Keratinocyte (primary cell): Measurements from ENCODE around the gene MYH9. TPM values are rescaled to one million over a fixed set of nuclear protein-coding genes. Genes with fewer than 3 reads are reported as not detected.

Source experiments
- DNase-seq: peaks from one replicate; pipeline ENCODE4 v3.0.0-alpha.2; 2011; ENCODE audit warnings: low read depth, missing footprints, low spot score
- FAIRE-seq: peaks from 2 replicates; lab custom pipeline; 2011; peaks lifted over from hg19 to GRCh38; lab: Jason Lieb, UNC
- H2AFZ ChIP-seq: 2 replicates; pipeline ENCODE4 v1.6.0; 2012; ENCODE audit warnings: low read length, control low read depth, inconsistent platforms; ENCODE audit not compliant: control insufficient read depth
- H3K27ac ChIP-seq: 2 replicates; pipeline ENCODE4 v1.5.1; 2011; ENCODE audit warnings: low read length; ENCODE audit not compliant: control insufficient read depth, insufficient read depth
- H3K27me3 ChIP-seq: 3 replicates; pipeline ENCODE4 v1.6.0; 2011; ENCODE audit warnings: low read length; ENCODE audit not compliant: control insufficient read depth, insufficient read depth; ENCODE audit errors: extremely low read depth
- H3K36me3 ChIP-seq, 2 experiments: 2 replicates in 1 of 2; 3 replicates in 1 of 2; pipeline ENCODE4 v1.5.1; 2011; ENCODE audit warnings: low read length in 2 of 2, mild to moderate bottlenecking in 1 of 2; ENCODE audit not compliant: control insufficient read depth in 2 of 2, insufficient read depth in 2 of 2; ENCODE audit errors: extremely low read depth in 1 of 2
- H3K4me1 ChIP-seq: 3 replicates; pipeline ENCODE4 v1.5.1; 2011; ENCODE audit warnings: low read length; ENCODE audit not compliant: control insufficient read depth, insufficient read depth; ENCODE audit errors: extremely low read depth
- H3K4me2 ChIP-seq: 3 replicates; pipeline ENCODE4 v1.6.0; 2011; ENCODE audit warnings: low read depth, low read length; ENCODE audit not compliant: control insufficient read depth, insufficient read depth; ENCODE audit errors: extremely low read depth
- H3K4me3 ChIP-seq, 3 experiments: fragments of 200-600 bp in 1 of 3; sonication (generic) in 1 of 3; 2 replicates in 2 of 3; 3 replicates in 1 of 3; pipeline ENCODE4 v1.5.1; 2011 to 2016; ENCODE audit warnings: low read length in 3 of 3, mild to moderate bottlenecking in 3 of 3, control low read depth in 2 of 3, inconsistent platforms in 1 of 3, low read depth in 1 of 3, mixed read lengths in 1 of 3, mixed run types in 1 of 3, moderate library complexity in 1 of 3; ENCODE audit not compliant: control insufficient read depth in 2 of 3, insufficient read depth in 2 of 3; ENCODE audit errors: extremely low read depth in 1 of 3
- H3K79me2 ChIP-seq: 2 replicates; pipeline ENCODE4 v1.6.0; 2012; ENCODE audit warnings: low read length; ENCODE audit not compliant: control insufficient read depth, insufficient read depth
- H3K9ac ChIP-seq: 3 replicates; pipeline ENCODE4 v1.6.0; 2011; ENCODE audit warnings: low read length; ENCODE audit not compliant: control insufficient read depth, insufficient read depth; ENCODE audit errors: extremely low read depth
- H3K9me1 ChIP-seq: 3 replicates; pipeline ENCODE4 v1.6.0; 2011; ENCODE audit warnings: low read length; ENCODE audit not compliant: control insufficient read depth, insufficient read depth; ENCODE audit errors: extremely low read depth
- H3K9me3 ChIP-seq: 2 replicates; pipeline ENCODE4 v1.5.1; 2012; ENCODE audit warnings: low read depth, low read length; ENCODE audit not compliant: control insufficient read depth
- H4K20me1 ChIP-seq: 3 replicates; pipeline ENCODE4 v1.6.0; 2011; ENCODE audit warnings: low read length; ENCODE audit not compliant: control insufficient read depth, insufficient read depth; ENCODE audit errors: extremely low read depth
- EZH2 ChIP-seq: IDR thresholded peaks from one replicate; pipeline ENCODE4 v1.6.1; 2012; ENCODE audit warnings: inconsistent platforms, mild to moderate bottlenecking, low read length, moderate library complexity
- dilution Hi-C: fragments of 300-500 bp; cut with MboI; formaldehyde crosslinking; loops from one replicate; pipeline ENCODE4 v1.7.0; 2020; ENCODE audit warnings: low sequenced_read_pairs; ENCODE audit not compliant: extremely low pct_ligation_motif_present
- polyA plus RNA-seq, 5 experiments: library from polyadenylated mRNA; depleted of rRNA in 3 of 5; stranded (reverse) in 3 of 5; stranded (forward) in 1 of 5; unstranded in 1 of 5; fragments of >200 nt; gene quantifications; 1 replicate in 1 of 5; 2 replicates in 3 of 5; 3 replicates in 1 of 5; pipeline versions ENCODE4 v1.2.1 to v1.2.3, GENCODE V29; 2011 to 2012; ENCODE audit warnings: missing spikeins in 2 of 5, low read depth in 1 of 5, low replicate concordance in 1 of 5
- TF ChIP-seq, protein P1 (sequence below), 3 experiments: IDR thresholded peaks in 1 of 3; conservative IDR thresholded peaks in 1 of 3; optimal IDR thresholded peaks in 1 of 3; 2 replicates in 2 of 3; 3 replicates in 1 of 3; pipeline versions ENCODE3 to v1.5.1; 2011; ENCODE audit warnings: low read length in 3 of 3, mild to moderate bottlenecking in 3 of 3, moderate library complexity in 2 of 3, control low read depth in 1 of 3, inconsistent platforms in 1 of 3; ENCODE audit not compliant: insufficient read depth in 2 of 3; ENCODE audit errors: extremely low read depth in 1 of 3

Gene MYH9
- polyA plus RNA-seq, 1 donor (not counting 4 experiments of a cell fraction or from before 2014, with no cell fraction given) = 351 TPM

GRCh38 chr22:36355362-36355761, 32.4 kb downstream of the MYH9 start:
- peak overlapping the region; percentile 30 for H3K27ac ChIP-seq

DNA sequence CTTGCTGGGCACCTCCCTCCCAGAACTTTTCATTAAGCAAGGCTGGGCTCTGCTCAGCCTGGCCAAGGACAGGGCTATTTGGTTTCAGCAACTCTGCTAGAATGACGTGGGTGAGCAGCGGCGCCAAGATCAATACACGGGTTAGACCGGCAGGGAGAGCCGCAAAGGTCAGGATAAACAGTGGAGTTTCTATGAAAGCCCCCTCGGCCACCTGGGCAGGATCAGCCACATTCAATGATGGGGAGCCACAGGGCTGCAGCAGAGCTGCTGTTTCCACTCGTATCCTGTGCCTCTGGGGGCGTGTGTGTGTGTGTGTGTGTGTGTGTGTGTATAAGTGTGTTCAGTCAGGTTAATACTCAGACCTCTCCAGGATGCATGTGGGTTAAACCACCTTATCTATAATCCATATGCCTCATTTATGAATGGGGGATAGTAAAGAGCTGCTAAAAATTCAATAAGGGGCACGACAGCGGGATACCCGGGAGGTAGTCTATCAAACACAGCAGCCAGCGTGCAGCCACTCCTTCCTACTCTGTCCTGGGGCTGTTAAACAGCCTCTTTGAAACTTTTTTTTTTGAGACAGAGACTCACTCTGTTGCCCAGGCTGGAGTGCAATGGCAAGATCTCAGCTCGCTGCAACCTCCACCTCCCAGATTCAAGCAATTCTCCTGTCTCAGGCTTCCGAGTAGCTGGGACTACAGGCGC, 34.8 kb downstream of the MYH9 start:
- dilution Hi-C loops = no loop called here
- peaks cover 18% of the 10 kb centered on the region for H3K9me1 ChIP-seq
- FAIRE-seq = no peak
- TF ChIP-seq, protein P1, sequence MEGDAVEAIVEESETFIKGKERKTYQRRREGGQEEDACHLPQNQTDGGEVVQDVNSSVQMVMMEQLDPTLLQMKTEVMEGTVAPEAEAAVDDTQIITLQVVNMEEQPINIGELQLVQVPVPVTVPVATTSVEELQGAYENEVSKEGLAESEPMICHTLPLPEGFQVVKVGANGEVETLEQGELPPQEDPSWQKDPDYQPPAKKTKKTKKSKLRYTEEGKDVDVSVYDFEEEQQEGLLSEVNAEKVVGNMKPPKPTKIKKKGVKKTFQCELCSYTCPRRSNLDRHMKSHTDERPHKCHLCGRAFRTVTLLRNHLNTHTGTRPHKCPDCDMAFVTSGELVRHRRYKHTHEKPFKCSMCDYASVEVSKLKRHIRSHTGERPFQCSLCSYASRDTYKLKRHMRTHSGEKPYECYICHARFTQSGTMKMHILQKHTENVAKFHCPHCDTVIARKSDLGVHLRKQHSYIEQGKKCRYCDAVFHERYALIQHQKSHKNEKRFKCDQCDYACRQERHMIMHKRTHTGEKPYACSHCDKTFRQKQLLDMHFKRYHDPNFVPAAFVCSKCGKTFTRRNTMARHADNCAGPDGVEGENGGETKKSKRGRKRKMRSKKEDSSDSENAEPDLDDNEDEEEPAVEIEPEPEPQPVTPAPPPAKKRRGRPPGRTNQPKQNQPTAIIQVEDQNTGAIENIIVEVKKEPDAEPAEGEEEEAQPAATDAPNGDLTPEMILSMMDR (optimal IDR thresholded peaks at IDR 0.05 in 1 of 3, IDR thresholded peaks at IDR 0.05 in 1 of 3, conservative IDR thresholded peaks at IDR 0.05 in 1 of 3; ENCODE audit: extremely low read depth in 1 of 3, insufficient read depth in 2 of 3, low read length in 3 of 3) = no peak
- TF ChIP-seq EZH2 = no peak
- no peaks in the 10 kb centered on the region for H3K9me3 ChIP-seq
- peaks cover 84% of the 10 kb centered on the region for H4K20me1 ChIP-seq
- H3K27me3 ChIP-seq = no peaks in the 10 kb centered on the region
- H3K36me3 ChIP-seq = peaks cover 24 to 56% of the 10 kb centered on the region in 2 experiments
- peak overlapping the region; percentile 49 for H3K9ac ChIP-seq
- H3K4me1 ChIP-seq = peaks cover 63% of the 10 kb centered on the region
- peaks cover 98% of the 10 kb centered on the region for H3K79me2 ChIP-seq
- peak overlapping the region; percentile 69 for H3K27ac ChIP-seq
- no peak for DNase-seq
- H3K4me2 ChIP-seq = peak overlapping the region; percentile 50
- no peak overlapping the region for H2AFZ ChIP-seq
- H3K4me3 ChIP-seq = peak overlapping the region in 1 of 3 experiments; percentile 34

More at GRCh38 chr22:36355362-36355761, 32.4 kb downstream of the MYH9 start:
- H3K9ac ChIP-seq = no peak overlapping the region
- H3K9me1 ChIP-seq = peaks cover 21% of the 10 kb centered on the region
- H3K4me1 ChIP-seq = peaks cover 84% of the 10 kb centered on the region
- H4K20me1 ChIP-seq = peaks cover 91% of the 10 kb centered on the region
- H3K36me3 ChIP-seq = peaks cover 18 to 47% of the 10 kb centered on the region in 2 experiments
- dilution Hi-C loops = no loop called here
- peak overlapping the region; percentile 31 for H3K4me2 ChIP-seq
- no peak for TF ChIP-seq EZH2
- TF ChIP-seq, protein P1 (optimal IDR thresholded peaks at IDR 0.05 in 1 of 3, IDR thresholded peaks at IDR 0.05 in 1 of 3, conservative IDR thresholded peaks at IDR 0.05 in 1 of 3; ENCODE audit: extremely low read depth in 1 of 3, insufficient read depth in 2 of 3, low read length in 3 of 3) = no peak
- H2AFZ ChIP-seq = no peak overlapping the region
- DNase-seq (no peak), FAIRE-seq (no peak)
- no peak overlapping the region for H3K4me3 ChIP-seq
- no peaks in the 10 kb centered on the region for H3K27me3 ChIP-seq
- peaks cover 98% of the 10 kb centered on the region for H3K79me2 ChIP-seq
- H3K9me3 ChIP-seq = no peaks in the 10 kb centered on the region
